ENCODE results near the gene EPB41L2.

- TF ChIP-seq CTCF (IDR thresholded peaks at IDR 0.05) (no peak), POLR2A (IDR thresholded peaks at IDR 0.05; ENCODE audit: low read depth) (no peak), POLR2AphosphoS5 (IDR thresholded peaks at IDR 0.05) (no peak)
These were observed 268.3 kb downstream of the EPB41L2 start for GRCh38 chr6:130794738-130795137.

Data from esophagus muscularis mucosa (tissue), 3 donors.